ENCODE measurements around the gene TNFAIP2.
A peak's percentile ranks its signal among the peaks of the same experiment; 100 is the strongest.
"Not testable (repeated sequence)": the region's sequence is repeated elsewhere in the genome, so short reads cannot be mapped to it uniquely, and the experiment has no call there.

The TNFAIP2 gene

DNA sequence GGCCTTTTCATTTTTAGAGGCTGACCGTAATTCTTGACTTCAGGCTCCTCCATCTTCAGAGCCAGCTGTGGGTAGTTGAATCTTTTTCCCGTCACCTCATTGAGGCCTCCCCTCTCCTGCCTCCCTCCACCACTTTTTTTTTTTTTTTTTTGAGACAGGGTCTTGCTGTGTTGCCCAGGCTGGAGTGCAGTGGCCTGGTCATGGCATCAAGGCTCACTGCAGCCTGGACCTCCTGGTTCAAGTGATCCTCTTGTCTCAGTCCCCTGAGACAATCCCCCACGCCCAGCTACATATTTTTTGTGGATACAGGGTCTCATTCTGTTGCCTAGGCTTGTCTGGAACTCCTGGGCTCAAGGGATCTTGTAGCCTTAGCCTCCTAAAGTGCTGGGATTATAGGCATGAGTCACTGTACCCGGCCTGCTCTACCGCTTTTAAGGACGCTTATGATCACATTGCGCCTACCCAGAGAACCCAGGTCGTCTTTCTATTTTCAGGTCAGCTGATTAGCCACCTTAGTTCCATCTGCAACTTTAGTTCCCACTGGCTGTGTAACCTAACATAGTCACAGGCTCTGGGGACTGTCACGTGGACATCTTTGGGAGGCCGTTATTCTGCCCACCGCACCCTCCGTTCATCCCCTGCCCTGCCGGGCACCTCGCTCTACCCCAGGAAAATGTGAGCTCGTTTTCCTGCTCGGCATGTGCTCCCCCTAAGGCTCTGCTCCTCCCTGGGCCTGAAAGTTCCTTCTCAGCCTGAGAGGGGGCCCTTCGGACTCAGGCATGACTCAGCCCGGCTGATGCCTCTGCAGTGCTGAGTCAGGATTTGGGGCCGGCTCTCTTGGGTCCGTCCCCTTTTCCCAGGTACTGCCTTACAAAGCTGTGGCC lies 13.4 kb downstream of the TNFAIP2 start:
- DNase-seq: peak; percentile 26

DNA sequence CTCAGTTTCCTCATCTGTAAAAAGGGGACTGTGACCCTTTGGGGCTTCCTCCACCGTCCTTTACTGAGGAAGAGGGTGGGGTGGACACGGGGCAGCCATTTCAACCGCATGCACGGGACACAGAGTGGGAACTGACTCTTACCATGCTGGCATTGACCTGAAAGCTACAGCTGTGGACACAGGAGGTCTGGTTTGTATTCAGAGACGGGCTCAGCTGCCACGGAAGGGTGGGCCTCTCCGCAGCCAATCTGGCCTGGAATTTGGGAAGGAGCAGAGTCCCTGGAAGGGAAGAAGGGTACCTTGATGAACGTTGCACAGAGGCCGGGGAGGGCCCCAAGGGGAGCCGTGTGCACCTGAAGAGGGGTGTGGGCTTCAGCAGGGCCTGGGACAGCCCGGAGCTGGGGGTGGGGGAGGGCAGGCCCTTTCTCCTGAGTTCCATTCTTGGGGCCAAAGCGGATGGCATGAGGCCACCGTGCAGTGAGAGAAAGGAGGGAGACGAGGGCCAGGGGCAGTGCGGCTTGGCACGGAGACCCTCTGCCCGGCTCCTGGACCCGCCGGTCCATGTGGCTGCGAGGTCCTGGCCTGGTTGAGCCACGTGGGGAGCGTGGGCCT lies 14.5 kb downstream of the TNFAIP2 start:
- no peak for DNase-seq

DNA sequence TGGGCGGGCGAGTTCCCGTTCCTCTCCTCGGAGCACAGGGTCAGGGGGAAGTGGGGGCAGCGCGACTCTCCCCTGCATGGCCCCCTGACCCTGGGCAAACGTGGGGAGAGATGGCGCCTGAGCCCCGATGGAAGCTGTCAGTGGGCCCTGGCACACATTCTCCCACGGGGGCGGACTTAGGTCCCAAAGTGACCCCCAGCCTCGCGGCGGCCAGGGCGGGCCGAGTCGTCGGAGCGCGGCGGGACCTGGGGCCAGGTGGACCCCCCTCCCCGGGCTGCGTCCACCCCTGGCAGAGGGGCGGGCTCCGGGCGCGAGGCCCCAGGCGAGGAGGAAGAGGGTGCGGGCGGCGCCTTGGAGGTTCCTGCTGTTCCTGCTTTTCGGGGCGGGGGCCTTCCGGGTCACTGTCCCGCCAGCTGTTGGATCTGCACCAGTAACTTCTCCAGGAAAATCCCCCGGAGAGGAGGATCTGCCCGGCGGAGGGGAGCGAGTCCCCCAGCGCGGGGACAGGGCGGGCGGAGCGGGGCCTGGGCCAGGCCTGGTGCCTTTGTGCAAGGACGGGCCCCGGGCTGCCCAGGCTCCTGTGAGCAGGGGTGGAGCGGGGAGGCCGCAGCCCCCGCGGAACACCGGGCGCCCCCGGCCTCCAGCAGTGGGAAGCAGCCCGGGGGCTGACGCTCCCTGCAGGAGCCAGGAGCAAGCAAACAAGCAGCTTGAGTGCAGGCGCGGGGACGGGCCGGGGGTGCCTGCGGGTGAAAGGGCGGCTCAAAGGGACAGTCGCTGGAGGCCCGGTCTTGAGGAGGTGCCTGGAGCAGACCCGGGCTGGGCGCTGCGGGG lies 15.3 kb downstream of the TNFAIP2 start:
- DNase-seq: no peak

DNA sequence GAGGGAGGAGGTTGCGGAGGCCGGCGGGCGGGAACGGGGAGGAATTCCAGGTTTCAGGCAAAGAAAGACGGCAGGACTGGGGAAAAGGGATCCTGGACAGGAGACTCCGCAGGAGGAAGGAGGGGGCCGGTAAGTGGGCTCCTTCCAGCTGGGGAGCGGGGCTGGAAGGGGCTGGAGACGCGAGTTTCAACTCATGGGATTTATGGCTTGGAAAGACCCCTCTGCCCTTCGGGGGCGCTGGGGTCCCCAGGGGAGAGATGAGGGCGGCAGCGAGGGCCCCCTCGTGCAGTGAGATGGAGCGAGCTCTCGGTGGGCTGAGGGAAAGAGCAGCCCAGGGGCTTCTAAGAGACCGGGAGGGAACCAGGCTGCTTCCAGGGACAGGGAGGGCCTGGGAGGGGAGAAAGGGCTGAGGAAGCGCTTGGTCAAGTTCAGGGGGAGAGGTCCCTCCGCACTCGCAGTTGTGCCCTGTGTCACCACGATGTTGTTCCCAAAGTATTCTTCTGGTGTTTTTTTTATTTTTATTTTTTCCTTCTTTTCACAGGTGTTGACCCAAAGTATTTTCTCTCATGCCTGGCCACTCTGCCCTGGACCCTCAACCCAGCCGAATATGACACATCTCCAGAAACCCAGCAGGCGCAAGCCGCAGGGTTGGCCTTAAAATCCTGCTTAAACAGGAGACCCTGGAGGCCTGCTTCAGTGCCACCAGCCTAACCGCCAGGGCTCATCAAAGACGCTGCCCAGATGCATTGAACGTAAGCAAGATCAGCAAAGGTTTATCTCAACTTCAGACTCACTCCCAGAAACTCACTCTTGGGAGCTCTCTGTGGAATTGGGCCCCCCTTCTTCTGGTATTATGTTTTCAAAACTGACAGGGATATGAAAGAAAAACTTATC lies 16.1 kb downstream of the TNFAIP2 start:
- no peak for DNase-seq

DNA sequence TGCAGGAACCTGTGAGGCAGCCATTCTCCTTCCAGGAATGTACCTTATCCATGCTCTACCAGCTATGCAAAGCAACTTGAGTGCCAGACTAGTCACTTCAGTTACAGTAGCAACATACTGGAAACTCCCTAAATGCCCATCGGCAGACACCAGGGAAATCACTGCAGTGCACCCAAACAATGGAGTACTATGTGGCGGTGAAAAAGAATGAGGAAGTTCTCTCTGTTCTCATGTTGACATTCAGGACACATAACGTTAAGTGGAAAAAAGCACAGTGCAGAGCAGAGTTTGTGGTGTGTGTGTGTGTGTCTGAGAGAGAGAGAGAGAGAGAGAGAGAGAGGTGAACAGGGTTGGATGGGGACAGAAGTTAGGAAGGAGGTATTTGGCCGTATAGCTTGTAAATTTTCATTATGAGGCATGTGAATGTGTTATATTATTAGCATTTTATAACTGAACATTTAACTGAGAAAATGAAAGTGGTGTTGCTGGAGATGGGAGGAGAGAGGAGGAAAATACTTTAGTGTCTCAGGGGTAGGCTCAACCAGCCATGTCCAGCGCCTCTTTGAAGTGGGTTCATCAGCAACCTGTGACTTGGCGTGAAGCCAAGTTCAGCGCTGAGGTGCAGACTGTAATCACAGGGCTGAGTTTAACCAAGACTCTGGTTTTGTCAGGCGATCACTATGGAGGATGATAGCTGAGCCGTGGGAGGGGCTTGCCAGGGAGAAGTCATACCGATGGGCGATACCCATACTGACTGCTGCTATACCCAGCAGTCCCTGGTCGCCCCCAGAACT lies 17.3 kb downstream of the TNFAIP2 start:
- peak; percentile 86 for DNase-seq

DNA sequence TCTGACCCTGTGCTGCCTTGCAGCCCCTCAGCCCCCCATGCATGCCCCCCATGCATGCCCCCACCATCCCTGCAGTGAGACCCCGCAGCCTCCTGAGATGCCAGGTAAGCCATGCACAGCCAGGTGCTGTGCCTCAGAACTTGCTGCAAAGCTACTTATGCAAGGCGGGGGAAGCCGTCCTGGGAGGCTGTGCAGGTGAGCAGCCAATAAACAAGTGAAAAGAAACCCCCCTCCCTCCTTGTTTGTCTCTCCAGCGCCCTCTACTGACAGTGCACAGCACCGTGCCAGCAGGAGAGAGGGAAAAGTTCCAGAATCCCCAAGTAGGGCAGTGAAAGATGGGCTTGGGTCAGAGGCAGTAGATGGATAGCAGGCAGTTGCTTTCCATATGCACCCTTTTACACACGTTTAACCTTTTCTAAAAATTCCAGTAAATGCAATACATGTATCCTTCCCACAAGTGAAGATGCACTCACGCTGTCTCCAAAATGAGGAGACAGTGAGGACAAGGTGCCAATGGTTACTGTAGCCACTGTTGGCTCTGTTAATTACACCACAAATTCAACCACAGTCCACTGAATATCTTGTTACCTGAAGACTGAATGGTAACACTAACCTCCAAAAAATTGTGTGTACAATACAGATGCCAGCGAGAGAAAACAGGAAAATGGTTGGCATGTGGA lies 18.0 kb downstream of the TNFAIP2 start:
- peak; percentile 12 for DNase-seq

DNA sequence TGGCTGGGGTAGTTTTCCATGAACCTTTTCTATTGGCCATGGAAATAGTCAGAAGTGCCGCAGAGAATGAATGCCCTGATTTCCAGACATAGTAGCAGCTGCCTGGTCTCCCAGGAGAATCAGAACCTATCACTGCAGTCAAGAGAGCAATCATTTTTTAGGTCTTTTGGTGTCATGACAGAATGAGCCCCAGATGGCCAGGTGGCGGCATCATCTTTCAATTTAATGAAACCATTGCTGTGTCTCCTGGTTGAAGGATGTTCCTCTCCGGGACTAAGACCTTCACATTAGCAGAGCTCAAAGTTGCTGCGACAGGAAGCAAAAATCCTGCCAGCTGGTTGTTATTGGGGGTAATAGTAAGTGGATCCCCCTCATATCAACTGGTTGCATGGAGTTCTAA lies 18.8 kb downstream of the TNFAIP2 start:
- no peak for DNase-seq

DNA sequence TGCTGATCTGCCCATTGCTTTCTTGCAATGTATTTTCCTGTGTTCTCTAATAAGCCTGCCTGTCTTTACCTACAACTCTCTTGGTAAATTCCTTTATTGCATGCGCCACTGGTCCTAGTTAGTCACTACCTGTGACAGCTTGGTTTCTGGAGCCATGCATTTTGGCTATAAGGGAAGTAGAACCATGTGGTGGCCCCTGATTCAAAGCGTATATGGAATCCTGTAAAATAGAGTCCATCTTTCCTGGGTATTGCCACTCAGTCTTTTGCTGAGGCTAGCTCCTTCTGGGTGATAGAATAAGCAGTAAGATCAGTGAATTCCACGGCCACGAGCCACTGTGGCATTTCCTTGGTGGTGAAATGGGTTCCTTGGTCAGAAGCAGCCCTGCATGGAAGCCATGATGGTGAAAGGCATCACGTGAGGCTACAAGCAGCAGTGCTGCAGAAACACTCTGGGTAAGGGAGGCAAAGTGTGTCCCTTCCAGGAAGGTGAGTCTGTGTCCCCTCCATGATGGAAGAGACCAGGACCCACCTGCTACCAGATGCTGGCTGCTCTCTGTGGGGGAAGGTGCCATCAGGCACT lies 19.6 kb downstream of the TNFAIP2 start:
- DNase-seq: no peak

DNA sequence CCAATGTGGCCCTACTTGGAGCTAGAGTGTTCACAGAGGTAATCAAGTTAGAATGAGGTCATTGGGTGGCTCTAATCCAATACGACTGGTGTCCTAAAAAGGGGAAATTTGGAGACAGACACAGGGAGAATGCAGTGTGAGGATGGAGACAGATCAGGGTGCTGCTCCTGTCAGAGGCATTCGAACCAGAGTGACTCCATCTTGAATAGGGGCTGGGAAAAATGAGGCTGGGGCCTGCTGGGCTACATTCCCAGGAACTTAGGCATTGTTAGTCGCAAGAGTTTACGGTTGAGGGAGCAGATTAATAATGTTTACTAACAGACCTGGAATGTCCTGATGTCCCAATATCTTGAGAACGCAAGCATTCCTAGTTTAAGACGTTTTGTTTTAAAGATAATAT lies 20.2 kb downstream of the TNFAIP2 start:
- DNase-seq: peak; percentile 35

DNA sequence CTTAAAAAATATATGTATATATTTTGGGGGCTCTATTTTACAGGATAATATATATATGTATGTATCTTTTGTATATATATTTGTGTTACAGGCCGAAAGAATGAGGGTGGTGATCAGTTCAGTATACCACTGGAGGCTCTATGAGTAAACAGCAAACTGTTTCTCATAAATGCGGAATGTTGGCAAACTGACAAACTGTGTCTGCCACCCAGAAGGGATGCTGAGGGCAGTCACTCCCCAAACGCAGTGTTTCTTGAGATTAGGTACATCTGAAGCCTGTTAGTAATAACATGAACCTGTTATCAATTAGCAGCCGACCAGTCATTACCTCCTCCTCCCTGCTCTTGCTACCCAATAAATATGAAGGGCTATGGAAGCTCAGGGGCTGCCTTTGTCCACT lies 20.8 kb downstream of the TNFAIP2 start:
- DNase-seq: peak; percentile 38

DNA sequence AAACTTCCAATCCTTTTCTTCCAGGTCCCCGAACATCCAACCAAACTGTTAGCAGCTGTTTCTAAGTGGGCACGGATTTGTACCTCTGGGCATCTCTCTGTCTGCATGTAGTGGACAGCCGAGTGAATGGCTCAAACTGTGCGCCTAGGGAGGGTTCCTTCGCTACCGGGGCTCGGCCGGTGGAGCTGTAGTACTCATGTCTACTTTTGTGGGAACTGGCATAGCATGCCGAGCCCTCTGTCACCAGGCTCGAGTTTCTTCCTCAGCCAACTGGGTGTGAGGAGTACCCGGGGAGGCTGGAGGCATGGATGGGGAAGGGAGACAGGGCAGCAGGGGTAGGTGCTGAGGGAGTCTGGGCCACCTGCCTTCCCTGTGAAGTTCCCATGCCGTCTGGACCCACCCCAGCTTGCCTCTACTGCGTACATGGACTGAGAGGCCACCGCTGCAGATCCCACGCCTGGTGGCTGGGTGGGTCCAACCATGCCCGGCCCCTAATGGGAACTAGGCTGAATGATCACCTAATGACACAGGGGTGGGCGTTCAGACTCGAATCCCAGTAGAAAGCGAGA lies 23.0 kb downstream of the TNFAIP2 start:
- DNase-seq: no peak

DNA sequence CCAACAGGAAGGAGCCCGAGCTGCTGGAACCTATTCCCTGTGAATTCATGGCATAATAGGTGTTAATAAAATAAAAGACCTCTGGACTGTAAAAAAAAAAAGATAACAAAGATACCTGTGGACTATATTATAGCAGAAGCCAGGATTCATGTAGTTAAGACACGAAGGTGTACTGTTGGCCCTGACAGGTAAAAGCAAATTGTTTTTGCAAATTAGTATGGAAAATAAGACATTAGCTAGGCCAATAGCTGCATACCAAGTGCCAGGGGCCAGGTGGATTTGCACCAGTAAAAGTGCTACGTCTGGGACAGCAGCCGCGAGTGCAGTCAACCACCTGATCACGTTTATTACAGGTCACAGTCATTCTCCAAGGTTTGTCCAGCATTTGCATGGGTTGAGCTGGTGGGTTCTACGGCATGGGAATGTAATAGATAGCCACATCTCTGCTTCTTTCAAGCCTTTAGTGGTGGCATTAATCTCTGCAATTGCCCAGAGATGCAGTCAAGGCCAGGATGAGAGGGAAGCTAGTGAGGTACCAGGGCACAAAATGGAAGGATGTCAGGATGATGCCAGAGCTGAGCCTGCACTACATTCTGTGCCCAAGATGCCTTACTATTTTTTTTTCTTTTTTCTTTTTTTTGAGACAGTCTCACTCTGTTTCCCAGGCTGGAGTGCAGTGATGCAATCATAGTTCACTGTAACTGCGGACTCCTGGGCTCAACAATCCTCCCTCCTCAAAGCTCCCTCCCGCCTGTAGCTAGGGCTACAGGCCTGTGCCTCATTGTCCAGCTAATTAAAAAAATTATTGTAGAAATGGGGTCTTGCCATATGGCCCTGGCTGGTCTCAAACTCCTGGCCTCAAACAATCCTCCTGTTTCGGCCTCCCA lies 26.3 kb downstream of the TNFAIP2 start:
- DNase-seq: no peak

DNA sequence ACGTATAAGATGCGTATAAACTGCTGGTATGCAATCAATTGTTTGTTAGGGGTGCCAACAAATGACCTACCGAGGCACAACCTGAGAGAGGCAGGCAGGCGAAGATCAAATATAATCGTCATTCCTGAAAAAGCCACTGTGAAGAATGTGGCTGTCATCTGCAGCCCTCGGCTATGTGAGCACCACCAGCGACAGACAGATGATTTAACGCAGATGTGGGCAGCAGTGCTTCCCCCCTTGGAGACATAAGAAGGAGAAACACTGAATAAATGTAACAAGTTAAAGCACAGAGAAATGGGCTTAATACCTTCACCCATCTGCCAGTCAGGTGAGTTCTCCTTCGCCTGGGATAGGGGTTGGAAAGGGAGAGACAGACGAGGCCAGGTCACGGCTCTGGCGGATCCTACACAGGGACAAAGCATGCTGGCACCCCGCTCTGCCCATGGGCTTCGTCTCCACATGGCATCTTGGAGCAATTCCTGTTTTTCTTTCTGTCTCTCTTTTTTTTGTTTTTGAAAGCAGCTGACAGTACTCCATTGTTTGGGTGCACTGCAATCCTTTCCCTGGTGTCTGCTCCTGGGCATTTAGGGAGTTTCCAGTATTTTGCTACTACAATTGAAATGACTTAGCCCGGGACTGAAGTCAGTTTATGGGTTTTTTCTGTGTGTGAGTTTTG lies 28.1 kb downstream of the TNFAIP2 start:
- peak; percentile 11 for DNase-seq

DNA sequence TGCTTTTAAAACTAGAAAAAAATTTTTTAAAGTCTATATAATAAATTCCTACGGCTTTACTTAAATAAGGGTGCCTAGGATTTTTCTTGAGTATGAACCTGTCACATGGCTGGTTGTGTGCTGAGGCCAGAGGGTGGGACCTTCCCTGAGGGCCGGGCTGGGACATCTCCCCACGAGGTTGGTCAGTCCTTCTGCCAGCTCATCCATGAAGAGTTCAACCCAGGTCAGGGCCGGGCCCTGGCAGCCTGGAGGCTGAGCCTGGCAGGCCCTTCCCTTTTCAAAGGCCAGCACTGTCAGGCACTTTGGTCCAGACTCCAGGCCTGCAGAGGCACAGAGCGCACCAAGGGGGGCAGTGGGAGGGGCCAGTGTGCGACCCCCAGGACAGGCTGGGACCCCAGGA lies 31.7 kb downstream of the TNFAIP2 start:
- DNase-seq: peak; percentile 66

DNA sequence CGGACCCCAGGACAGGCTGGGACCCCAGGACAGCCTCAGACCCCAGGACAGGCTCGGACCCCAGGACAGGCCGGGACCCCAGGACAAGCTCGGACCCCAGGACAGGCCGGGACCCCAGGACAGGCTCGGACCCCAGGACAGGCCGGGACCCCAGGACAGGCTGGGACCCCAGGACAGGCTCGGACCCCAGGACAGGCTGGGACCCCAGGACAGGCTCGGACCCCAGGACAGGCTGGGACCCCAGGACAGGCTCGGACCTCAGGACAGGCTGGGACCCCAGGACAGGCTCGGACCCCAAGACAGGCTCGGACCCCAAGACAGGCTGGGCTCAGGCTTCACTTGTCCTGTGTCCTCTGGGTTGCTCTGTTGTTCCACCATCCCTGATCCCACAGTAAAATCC lies 32.2 kb downstream of the TNFAIP2 start:
- not testable (repeated sequence) for DNase-seq

DNA sequence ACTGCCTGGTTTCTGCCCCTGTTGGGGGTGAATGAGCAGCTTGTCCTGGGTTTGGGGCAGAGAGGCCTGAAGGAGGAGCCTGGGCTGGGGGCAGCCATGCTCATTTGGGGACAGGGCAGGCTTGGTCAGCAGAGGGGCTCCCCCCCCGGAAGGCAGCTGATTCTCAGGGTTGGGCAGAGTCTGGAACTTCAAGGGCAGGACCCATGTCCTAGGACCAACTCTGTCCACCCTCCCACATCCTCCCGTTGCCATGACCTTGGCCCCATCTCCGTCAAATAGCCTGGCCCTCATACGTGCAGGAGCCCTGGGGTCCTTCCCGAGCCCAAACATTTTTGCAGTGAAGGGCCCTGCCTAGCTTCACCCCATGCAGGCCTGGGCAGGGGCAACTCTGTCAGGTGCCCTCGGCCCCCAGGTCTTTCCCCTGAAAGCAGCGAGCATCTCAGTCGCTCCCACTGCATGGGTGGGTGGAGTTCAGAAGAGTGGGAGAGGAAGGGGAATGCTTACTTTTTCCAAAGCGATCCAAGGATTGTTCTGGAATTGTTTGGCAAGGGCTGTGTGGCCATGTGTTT lies 32.6 kb downstream of the TNFAIP2 start:
- no peak for DNase-seq

DNA sequence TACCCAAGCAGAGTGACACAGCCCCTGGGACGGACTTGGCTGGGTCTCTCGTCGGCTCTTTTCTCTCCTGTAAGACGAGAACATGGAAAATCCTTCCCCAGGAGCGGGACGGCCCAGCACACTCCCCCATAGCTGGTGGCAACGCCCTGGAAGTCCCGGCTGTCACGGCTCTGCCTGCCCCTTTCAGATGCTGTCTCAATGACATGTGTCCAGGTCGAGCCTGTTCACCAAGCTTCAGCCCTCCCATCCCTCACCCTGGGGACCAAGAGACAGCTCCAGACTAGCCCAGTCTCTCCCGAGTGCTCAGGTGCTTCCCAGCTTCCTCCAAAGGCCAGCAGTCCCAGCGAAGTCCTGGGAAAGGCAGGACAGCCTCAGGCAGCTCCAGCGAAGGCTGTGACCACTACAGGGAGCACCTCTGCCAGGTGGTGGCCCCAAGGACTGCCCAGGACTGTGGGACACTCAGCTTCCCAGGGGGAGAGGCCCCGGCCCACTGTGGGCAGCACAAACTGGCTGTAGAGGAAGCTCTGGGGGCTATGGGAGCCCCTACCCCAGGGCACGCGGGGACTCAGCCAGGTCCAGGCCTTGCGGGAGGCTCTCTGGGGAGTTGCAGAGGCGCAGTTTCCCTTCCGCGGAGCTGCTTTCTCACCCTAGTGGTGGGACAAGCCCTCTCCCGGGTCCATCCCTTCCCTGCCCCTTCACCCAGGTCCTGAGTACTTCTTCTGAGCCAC lies 33.6 kb downstream of the TNFAIP2 start:
- DNase-seq: no peak

DNA sequence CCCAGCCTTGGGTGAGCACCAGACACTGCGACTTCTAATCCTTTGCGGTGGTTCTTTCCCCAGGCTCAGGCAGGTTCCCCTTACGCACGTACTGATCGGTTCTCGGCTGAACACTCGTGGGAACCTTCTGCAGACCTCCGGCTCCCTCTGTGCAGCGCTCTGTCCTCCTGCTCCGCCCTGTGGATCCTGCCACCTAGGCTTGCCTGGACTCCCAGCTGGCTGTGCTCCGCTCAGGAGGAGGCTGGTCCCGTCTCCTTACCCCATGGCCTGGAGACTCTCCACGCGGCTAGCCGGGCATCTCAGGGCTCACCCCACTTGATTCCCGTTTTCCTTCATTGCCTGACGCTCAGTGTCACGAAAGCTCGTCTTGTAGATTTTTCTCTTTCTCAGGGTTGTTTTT lies 34.7 kb downstream of the TNFAIP2 start:
- no peak for DNase-seq
